Measurements from ENCODE around the gene TBKBP1.
"Not testable (repeated sequence)": the region's sequence is repeated elsewhere in the genome, so short reads cannot be mapped to it uniquely, and the experiment has no call there.

TBKBP1 gene

GRCh38 chr17:47733047-47733673 is 39.2 kb downstream of the TBKBP1 start, which contains the start of gene TBX21:
TSS of gene TBX21 (plus strand) at chr17:47733236. CDS start at chr17:47733455, 219 bp downstream.
- peak; percentile 36 for DNase-seq

GRCh38 chr17:47733674-47734410 is 39.9 kb downstream of the TBKBP1 start:
- no peak for DNase-seq

GRCh38 chr17:47735139-47735464 is 41.1 kb downstream of the TBKBP1 start:
- no peak for DNase-seq

- DNase-seq = no peak
Measured at GRCh38 chr17:47735536-47736011, 41.6 kb downstream of the TBKBP1 start.

- no peak for DNase-seq
Measured at GRCh38 chr17:47736501-47737495, 42.8 kb downstream of the TBKBP1 start.

GRCh38 chr17:47738178-47738577 is 44.2 kb downstream of the TBKBP1 start:
- DNase-seq = no peak

GRCh38 chr17:47739150-47739549 is 45.2 kb downstream of the TBKBP1 start:
- no peak for DNase-seq

- not testable (repeated sequence) for DNase-seq
Measured at GRCh38 chr17:47739945-47740344, 46.0 kb downstream of the TBKBP1 start.

GRCh38 chr17:47741109-47741792 is 47.3 kb downstream of the TBKBP1 start:
- DNase-seq = no peak

- DNase-seq = no peak
Measured at GRCh38 chr17:47741793-47742145, 47.8 kb downstream of the TBKBP1 start.

- DNase-seq = peak; percentile 24
Measured at GRCh38 chr17:47742319-47743181, 48.6 kb downstream of the TBKBP1 start.

- DNase-seq = peak; percentile 66
Measured at GRCh38 chr17:47744168-47745036, 50.4 kb downstream of the TBKBP1 start.

GRCh38 chr17:47745037-47745380 is 51.0 kb downstream of the TBKBP1 start:
- no peak for DNase-seq

GRCh38 chr17:47751471-47751870 is 57.5 kb downstream of the TBKBP1 start:
- DNase-seq = no peak

- no peak for DNase-seq
Measured at GRCh38 chr17:47757386-47757785, 63.4 kb downstream of the TBKBP1 start.

GRCh38 chr17:47760409-47761140 is 66.6 kb downstream of the TBKBP1 start:
- no peak for DNase-seq

Measured in GDM1 (cell line).